ENCODE measurements around the gene ZMYM3. TPM values are rescaled to one million over a fixed set of nuclear protein-coding genes. Genes with fewer than 3 reads are reported as not detected.

ZMYM3 gene
- total and polyA plus RNA-seq, 9 of the 15 experiments (the other 6 are each of a cell fraction or from before 2014, with no cell fraction given) = 4.3 to 36.3 (median 16.8) TPM

DNA sequence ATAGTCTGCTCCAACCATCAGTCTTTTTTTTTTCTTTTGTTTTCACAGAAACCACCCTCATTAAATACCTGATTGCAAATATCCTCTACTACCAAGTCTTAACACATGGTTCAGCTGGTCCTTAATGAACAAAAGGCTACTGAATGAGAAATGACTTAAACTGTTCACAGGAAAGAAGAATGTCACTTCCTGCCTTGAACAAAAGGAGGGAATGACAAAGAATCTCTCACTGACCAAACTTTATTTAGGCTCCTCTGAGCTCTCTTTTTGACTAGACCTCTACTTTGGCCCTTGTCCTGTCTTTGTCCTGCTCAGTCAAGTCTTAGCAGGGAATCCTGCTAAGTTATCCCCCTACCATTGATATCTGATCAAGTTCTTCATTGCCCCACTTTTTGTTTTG is 62.7 kb downstream of the ZMYM3 start:
- no peak overlapping the region for H3K4me3 ChIP-seq
- H3K36me3 ChIP-seq (ENCODE audit: control insufficient read depth, insufficient read depth, low read length) = no peaks in the 10 kb centered on the region
- DNase-seq (ENCODE audit: extremely low read depth in 1 of 4, low spot score in 3 of 4) = no peak
- H3K27ac ChIP-seq (ENCODE audit: extremely low read depth, low read depth, low read length) = no peak overlapping the region
- no TSS peak for BruUV-seq (replicated peaks)
- no peaks in the 10 kb centered on the region for H3K9me1 ChIP-seq (ENCODE audit: control insufficient read depth, insufficient read depth, low read length)
- ATAC-seq = no peak
- H4K20me1 ChIP-seq (replicated peaks; ENCODE audit: control insufficient read depth, insufficient read depth, low read length) = no peaks in the 10 kb centered on the region
- in situ Hi-C loops (cut with MboI) (no loop called here), intact Hi-C loops (cut with micrococcal nuclease) (no loop called here)
- peak overlapping the region; percentile 8; the same call in 1 of the 2 replicates for H2AFZ ChIP-seq (ENCODE audit: low read depth, low read length)
- no peaks in the 10 kb centered on the region for H3K79me2 ChIP-seq (ENCODE audit: control insufficient read depth, insufficient read depth, low read length)
- H3K4me1 ChIP-seq (replicated peaks in 1 of 2; ENCODE audit: control insufficient read depth in 2 of 2, insufficient read depth in 2 of 2, low read length in 2 of 2) = no peaks in the 10 kb centered on the region; a peak in 1 of 5 replicates
- H3K27me3 ChIP-seq (ENCODE audit: control insufficient read depth in 2 of 2, insufficient read depth in 2 of 2, low read length in 2 of 2) = no peaks in the 10 kb centered on the region; a peak in 1 of 5 replicates
- POLR2A ChIA-PET = interaction anchor here (1.1 kb wide), 1 partner anchor 10 kb away, joined by 5 read pairs; no protein-coding TSS in a partner anchor
- TF ChIP-seq ZBTB40 (IDR thresholded peaks at IDR 0.05) = peak; percentile 77
- TF ChIP-seq ZBTB40 (CRISPR knock-in tag; IDR thresholded peaks at IDR 0.05) = no peak
- TF ChIP-seq HNRNPUL1 (IDR thresholded peaks at IDR 0.05; ENCODE audit: low read length) = no peak
- TF ChIP-seq ZNF511 (CRISPR knock-in tag; IDR thresholded peaks at IDR 0.05) = no peak
- TF ChIP-seq RFX7 (CRISPR knock-in tag; IDR thresholded peaks at IDR 0.05) = no peak
- CTCF ChIA-PET (ENCODE audit: low intra/inter-chr PET ratio) = no interaction called here
- H3K4me2 ChIP-seq (ENCODE audit: insufficient read depth, low read length) = no peak overlapping the region
- no peaks in the 10 kb centered on the region for H3K9me3 ChIP-seq (replicated peaks; ENCODE audit: control insufficient read depth, insufficient read depth, low read depth, low read length)
- no peak for FAIRE-seq
- H3K9ac ChIP-seq (ENCODE audit: insufficient read depth in 1 of 2, low read depth in 2 of 2, low read length in 2 of 2) = no peak overlapping the region

Data from K562 (cell line).